Hypothalamus (tissue), 51 donors: ENCODE measurements around the gene TMEM131L.
"Not testable (repeated sequence)": the region's sequence is repeated elsewhere in the genome, so short reads cannot be mapped to it uniquely, and the experiment has no call there.

Experiments used
- DNase-seq, 51 donors: peaks; one replicate each; lab custom pipeline; 2025; lab: John Stamatoyannopoulos, UW

Gene TMEM131L

GRCh38 chr4:153466081-153466948 lies at the start of gene TMEM131L:
Gene TMEM131L (plus strand): TSS chr4:153466360. CDS start chr4:153466398, 38 bp downstream.
- DNase-seq, result peak in 49 of 51 donors; percentile 9 to 88 (median 61)

GRCh38 chr4:153416456-153416855 lies 49.7 kb upstream of the TMEM131L start:
- not testable (repeated sequence) for DNase-seq

GRCh38 chr4:153418121-153418520 lies 48.0 kb upstream of the TMEM131L start:
- no peak for DNase-seq

GRCh38 chr4:153418558-153418957 lies 47.6 kb upstream of the TMEM131L start:
- no peak for DNase-seq

GRCh38 chr4:153419029-153419428 lies 47.1 kb upstream of the TMEM131L start:
- DNase-seq, result no peak

- no peak for DNase-seq
Measured at GRCh38 chr4:153419673-153420278, 46.4 kb upstream of the TMEM131L start.

- DNase-seq, result no peak
Measured at GRCh38 chr4:153420361-153420760, 45.8 kb upstream of the TMEM131L start.

GRCh38 chr4:153421941-153422340 lies 44.2 kb upstream of the TMEM131L start:
- DNase-seq, result no peak

GRCh38 chr4:153426207-153426885 lies 39.8 kb upstream of the TMEM131L start:
- no peak for DNase-seq

- DNase-seq, result no peak
Measured at GRCh38 chr4:153427363-153428071, 38.6 kb upstream of the TMEM131L start.

- DNase-seq, result no peak
Measured at GRCh38 chr4:153428941-153429475, 37.2 kb upstream of the TMEM131L start.

GRCh38 chr4:153432965-153433753 lies 33.0 kb upstream of the TMEM131L start:
- peak in 10 of 51 donors; percentile 1 to 16 (median 4) for DNase-seq

GRCh38 chr4:153433754-153434105 lies 32.4 kb upstream of the TMEM131L start:
- peak in 1 of 51 donors; percentile 32 for DNase-seq

GRCh38 chr4:153434190-153434589 lies 32.0 kb upstream of the TMEM131L start:
- DNase-seq, result no peak

GRCh38 chr4:153438916-153439756 lies 27.0 kb upstream of the TMEM131L start:
- no peak for DNase-seq

GRCh38 chr4:153439831-153440230 lies 26.3 kb upstream of the TMEM131L start:
- no peak for DNase-seq

- no peak for DNase-seq
Measured at GRCh38 chr4:153440475-153440874, 25.7 kb upstream of the TMEM131L start.

GRCh38 chr4:153447175-153447905 lies 18.8 kb upstream of the TMEM131L start:
- DNase-seq, result no peak
